Astrocyte (in vitro differentiated cells and primary cell): Measurements from ENCODE around the gene PIGR.

ENCODE experiments used
- EZH2 ChIP-seq: IDR thresholded peaks from 2 replicates; pipeline ENCODE4 v1.6.1; 2012; ENCODE audit warnings: mild to moderate bottlenecking, low read length, inconsistent platforms; ENCODE audit not compliant: insufficient read depth
- TF ChIP-seq, protein P1 (sequence below): IDR thresholded peaks from 2 replicates; pipeline ENCODE4 v1.5.1; 2011; ENCODE audit warnings: low read depth, mild to moderate bottlenecking, inconsistent platforms, low read length, moderate library complexity; ENCODE audit not compliant: insufficient read depth

DNA sequence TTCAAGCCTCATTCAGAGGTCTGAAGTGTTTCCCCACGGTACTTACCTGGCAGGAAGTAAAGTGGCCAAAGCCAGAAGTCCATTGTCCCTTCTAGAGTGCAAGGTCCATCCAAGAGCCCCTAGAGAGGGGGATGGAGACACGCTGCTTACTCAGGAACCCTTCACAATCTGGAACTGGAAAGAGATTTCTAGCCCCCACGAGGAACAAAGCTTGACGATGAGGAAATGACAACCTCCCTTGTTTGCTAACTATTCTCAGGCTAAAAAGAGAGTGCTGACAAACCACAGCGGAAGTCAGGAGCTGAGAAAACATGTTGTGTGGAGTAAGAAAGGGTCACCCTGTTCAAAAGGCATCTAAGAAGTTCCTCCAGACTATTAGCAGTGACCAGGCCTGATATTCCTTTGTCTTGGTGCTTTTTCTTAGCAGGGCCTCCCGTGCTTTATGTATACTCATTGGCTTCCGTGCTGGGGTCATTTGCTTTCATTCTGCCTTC is 24.4 kb downstream of the PIGR start, which contains the start of gene FCMR:
- TF ChIP-seq, protein P1, sequence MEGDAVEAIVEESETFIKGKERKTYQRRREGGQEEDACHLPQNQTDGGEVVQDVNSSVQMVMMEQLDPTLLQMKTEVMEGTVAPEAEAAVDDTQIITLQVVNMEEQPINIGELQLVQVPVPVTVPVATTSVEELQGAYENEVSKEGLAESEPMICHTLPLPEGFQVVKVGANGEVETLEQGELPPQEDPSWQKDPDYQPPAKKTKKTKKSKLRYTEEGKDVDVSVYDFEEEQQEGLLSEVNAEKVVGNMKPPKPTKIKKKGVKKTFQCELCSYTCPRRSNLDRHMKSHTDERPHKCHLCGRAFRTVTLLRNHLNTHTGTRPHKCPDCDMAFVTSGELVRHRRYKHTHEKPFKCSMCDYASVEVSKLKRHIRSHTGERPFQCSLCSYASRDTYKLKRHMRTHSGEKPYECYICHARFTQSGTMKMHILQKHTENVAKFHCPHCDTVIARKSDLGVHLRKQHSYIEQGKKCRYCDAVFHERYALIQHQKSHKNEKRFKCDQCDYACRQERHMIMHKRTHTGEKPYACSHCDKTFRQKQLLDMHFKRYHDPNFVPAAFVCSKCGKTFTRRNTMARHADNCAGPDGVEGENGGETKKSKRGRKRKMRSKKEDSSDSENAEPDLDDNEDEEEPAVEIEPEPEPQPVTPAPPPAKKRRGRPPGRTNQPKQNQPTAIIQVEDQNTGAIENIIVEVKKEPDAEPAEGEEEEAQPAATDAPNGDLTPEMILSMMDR: no peak
- TF ChIP-seq EZH2: no peak
